NCI-H1930 (cell line): ENCODE results near the gene UBE2D3.
A peak's percentile ranks its signal among the peaks of the same experiment; 100 is the strongest.
"Not testable (repeated sequence)": the region's sequence is repeated elsewhere in the genome, so short reads cannot be mapped to it uniquely, and the experiment has no call there.

ENCODE experiments used
- DNase-seq, 2 experiments: peaks; one replicate each; lab custom pipeline; 2025; lab: John Stamatoyannopoulos, UW

Gene UBE2D3

GRCh38 chr4:102829803-102830202 is 2.5 kb upstream of the UBE2D3 start:
- DNase-seq: no peak

- DNase-seq: no peak
Measured at GRCh38 chr4:102828497-102828808, 1.1 kb upstream of the UBE2D3 start.

GRCh38 chr4:102827674-102828496 is 534 bp upstream of the UBE2D3 start:
- peak; percentile 98 for DNase-seq

DNA sequence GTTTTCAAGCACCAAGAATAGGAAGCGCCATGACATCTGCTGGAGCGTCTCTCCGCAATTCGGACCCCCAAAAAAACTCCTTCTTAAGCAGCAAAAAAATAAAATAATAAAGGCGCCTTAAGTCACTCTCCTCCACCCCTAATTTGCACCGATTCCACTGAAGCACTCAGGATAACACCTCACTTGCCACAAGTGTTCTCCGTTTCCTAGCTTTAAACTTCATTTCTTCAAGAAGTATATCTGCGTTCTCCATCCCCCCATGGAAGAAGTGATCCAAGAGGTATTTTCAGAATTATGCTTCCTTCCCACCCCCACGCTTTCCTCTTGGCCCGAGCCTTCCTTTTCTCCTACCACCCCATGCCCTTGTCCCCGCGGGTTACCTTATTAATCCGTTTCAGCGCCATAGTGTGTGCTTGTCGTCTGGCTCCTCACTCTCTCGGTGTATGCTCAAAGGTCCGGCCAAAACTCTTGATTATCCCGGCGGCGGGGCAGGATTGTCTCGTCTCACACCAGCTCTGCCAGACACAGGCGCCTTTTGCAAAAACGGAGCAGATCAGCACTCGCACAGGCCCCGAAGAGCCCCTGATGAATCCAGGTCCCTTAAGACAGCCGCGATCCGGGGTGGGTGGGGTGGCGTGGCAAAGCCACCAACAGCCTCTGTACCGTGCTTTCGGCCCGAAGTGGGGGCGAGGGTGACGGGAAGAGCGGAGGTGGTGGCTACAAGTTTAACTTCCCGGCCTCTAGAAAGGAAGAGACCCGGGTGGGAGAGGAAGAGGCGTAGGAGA is 1.1 kb downstream of the UBE2D3 start:
- no peak for DNase-seq

- no peak for DNase-seq
Measured at GRCh38 chr4:102825261-102826091, 1.9 kb downstream of the UBE2D3 start.

- no peak for DNase-seq
Measured at GRCh38 chr4:102824398-102824797, 3.0 kb downstream of the UBE2D3 start.

DNA sequence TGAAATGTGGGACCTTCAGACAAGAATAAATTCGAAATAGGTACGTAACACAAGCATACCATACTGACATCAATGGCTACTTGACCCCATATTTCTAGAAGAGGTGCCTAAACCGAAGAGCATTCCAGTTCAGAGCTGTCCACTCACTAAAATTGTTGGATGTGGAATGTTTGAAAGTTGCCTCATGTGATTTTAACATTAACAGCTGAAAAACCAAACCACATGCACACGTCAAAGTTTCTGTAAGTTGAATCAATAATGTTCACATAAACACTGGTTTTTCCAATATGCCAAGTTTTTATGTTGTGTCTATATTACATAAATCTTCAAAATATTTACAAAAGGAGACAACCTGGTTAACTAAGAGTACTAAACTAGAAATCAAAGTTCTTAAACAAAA is 3.5 kb downstream of the UBE2D3 start:
- DNase-seq: no peak

GRCh38 chr4:102823464-102823863 is 3.9 kb downstream of the UBE2D3 start:
- no peak for DNase-seq

- no peak for DNase-seq
Measured at GRCh38 chr4:102819588-102820365, 7.6 kb downstream of the UBE2D3 start.

DNA sequence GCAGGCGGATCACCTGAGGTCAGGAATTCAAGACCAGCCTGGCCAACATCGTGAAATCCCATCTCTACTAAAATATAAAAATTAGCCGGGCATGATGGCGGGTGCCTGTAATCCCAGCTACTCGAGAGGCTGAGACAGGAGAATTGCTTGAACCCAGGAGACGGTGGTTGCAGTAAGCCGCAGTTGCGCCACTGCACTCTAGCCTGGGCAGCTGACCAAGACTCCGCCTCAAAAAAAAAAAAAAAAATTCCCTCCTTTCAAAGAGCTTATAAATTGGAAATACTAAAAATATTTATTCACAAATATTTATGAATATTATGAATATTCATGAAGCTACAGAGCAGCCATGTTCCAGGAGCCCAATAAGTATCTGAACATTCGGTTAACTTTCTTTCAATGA is 8.3 kb downstream of the UBE2D3 start:
- not testable (repeated sequence) for DNase-seq

DNA sequence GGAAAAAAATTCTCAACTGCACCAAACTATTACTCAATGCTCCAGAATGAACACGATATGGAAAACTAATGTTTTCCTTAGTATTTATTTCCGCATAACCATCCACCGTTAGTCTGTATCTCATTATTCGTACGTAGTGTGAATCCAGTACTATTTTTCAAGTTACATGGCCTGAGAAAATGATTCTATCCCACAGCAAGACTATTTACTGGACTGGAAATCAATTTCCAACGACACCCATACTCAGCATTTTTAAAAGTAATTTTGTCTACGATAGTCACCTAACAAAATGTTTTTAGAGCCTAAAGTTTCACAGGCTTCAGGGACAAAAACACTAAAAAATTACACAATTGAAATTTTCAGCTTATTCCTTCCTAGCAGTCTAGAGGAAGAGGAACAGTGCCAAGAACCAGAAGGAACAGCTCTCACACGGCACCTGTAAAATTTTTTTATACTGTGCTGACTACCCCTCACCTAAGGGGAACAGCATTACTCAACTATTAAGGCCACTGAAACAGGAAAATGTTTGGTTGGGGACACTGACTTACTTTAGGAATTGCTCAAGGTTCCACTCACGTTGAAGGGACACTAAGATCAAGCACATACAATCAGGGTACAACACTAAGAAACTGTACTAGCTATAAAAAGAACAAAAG is 9.6 kb downstream of the UBE2D3 start:
- no peak for DNase-seq

DNA sequence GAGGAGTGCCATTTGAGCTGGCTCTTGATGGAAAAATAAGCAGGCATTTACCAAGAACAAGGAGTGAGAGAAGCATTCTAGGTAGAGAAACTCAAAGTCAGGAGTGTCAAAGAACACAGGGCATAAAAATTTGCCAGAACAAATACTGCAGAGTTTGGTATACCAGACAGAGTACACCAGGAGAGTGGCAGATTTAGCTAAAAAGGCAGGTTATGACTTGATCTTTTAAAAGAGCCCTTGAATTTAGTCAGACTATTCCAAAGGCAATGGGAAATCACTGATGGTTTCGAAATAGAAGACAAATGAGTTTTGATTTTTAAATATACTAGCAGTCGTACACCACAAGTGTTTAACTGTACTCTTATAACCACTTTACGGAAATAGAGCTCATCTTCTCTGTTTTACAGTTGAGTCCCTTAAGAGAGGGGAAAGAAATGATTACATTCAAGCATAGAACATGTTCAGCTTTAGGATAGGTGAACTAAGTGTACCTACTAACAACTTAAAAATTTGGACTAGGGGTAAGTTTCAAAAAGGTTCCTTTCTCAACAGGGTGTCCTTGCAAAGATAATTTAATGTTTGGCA is 10.2 kb downstream of the UBE2D3 start:
- no peak for DNase-seq

- DNase-seq: no peak
Measured at GRCh38 chr4:102815981-102816380, 11.4 kb downstream of the UBE2D3 start.

- DNase-seq: no peak
Measured at GRCh38 chr4:102809691-102810090, 17.7 kb downstream of the UBE2D3 start.

- no peak for DNase-seq
Measured at GRCh38 chr4:102809190-102809589, 18.2 kb downstream of the UBE2D3 start.

- no peak for DNase-seq
Measured at GRCh38 chr4:102808009-102808408, 19.3 kb downstream of the UBE2D3 start.

DNA sequence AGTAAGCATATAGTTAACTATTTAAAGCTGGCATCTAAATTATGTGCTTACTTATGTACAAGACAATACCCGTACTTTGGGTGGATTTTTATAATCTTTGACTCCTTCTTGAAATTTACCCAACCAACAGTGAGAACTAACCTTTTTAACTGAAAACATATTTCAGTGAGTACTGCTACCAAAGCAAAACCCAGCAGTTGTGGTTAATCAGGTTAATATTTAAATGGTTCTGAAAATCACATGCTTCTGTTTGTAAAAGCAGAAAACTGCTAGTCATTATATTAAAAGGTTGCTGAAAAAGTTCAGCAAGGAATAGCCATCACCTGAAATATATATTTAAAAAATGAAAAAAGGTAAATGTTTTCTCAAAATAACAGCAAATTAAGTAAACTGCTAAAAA is 20.0 kb downstream of the UBE2D3 start:
- no peak for DNase-seq

DNA sequence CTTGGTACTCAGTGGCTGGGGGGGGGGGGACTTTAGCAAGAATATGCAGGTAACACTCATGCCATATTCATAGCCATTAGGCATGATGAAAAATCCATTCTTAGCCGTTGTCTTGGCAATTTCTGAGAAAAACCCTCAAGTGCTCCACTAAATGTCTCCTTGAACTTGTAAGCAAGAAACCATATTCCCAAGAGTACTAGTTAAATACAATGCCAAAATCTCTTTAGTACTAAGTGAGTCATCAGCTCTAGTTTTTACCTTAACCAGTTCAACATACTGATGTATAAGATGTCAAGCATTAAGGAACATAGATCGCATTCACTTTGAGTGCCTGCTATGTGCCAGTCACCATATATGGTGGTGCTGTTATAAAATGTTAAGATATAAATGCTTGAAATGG is 27.5 kb downstream of the UBE2D3 start:
- no peak for DNase-seq

GRCh38 chr4:102794999-102795398 is 32.4 kb downstream of the UBE2D3 start:
- no peak for DNase-seq

GRCh38 chr4:102792361-102792936 is 34.9 kb downstream of the UBE2D3 start:
- no peak for DNase-seq
